Suprapubic skin (tissue), 3 donors: ENCODE measurements around the gene CDH6.

Experiments used
- POLR2A ChIP-seq, 2 donors: fragments of 450-650 bp; IDR thresholded peaks; one replicate each; pipeline ENCODE4 v1.6.1; 2017; ENCODE audit warnings: antibody characterized with exemption in 2 of 2, mild to moderate bottlenecking in 2 of 2, moderate library complexity in 2 of 2
- TF ChIP-seq, protein P1 (sequence below), 2 donors: fragments of 200-600 bp in 1 of 2; fragments of 450-650 bp in 1 of 2; sonication (generic) in 1 of 2; IDR thresholded peaks; one replicate each; pipeline ENCODE4 v1.5.1; 2016 to 2019; ENCODE audit warnings: antibody characterized with exemption in 2 of 2, mild to moderate bottlenecking in 1 of 2, moderate library complexity in 1 of 2

DNA sequence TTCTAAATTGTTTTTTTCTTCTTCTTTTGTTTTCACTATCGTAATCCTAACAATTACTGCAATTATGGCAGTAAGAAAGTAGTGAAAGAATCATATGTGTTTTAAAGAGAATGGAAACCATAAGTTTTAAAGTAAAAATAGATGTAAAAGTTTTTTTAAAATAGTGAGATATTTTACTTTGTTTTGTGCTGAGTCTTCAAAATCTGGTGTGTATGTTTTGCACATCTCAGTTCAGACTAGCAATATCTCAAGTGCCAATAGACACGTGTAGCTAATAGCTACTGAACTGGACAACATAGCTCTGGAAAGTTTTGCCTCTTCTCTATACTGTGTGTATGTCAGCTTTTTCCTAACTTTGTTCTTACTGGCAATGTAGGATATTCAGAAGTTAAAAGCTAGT is 45.0 kb downstream of the CDH6 start:
- TF ChIP-seq, protein P1, sequence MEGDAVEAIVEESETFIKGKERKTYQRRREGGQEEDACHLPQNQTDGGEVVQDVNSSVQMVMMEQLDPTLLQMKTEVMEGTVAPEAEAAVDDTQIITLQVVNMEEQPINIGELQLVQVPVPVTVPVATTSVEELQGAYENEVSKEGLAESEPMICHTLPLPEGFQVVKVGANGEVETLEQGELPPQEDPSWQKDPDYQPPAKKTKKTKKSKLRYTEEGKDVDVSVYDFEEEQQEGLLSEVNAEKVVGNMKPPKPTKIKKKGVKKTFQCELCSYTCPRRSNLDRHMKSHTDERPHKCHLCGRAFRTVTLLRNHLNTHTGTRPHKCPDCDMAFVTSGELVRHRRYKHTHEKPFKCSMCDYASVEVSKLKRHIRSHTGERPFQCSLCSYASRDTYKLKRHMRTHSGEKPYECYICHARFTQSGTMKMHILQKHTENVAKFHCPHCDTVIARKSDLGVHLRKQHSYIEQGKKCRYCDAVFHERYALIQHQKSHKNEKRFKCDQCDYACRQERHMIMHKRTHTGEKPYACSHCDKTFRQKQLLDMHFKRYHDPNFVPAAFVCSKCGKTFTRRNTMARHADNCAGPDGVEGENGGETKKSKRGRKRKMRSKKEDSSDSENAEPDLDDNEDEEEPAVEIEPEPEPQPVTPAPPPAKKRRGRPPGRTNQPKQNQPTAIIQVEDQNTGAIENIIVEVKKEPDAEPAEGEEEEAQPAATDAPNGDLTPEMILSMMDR (IDR thresholded peaks at IDR 0.05), result no peak
- no peak for TF ChIP-seq POLR2A (IDR thresholded peaks at IDR 0.05)
